Measurements from ENCODE around the gene COG4. TPM values are rescaled to one million over a fixed set of nuclear protein-coding genes. Genes with fewer than 3 reads are reported as not detected.

Gene COG4
- total RNA-seq, 1 experiment from 2014 or later = 54.2 TPM

DNA sequence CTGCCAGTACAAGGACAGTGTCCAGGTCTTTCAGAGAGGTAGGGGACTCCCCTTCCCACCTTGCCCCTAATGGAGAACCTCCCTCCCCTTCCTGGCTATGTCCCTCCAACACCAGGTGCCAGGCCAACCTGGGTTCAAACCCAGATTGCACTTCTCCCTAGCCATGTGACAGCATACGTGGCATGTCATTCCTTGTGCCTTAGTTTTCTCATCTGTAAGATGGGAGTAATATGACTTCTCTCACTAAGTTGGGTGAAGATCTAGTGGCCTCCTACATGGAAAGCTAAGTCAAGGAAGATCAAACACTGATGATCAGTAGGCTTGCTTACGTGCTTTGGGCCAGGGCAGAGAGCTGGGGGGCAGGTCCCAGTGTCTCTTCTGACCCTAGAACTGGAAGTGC is 60.1 kb downstream of the COG4 start:
- no peak overlapping the region for H3K4me2 ChIP-seq (ENCODE audit: low read length)
- intact Hi-C loops (cut with micrococcal nuclease) = no loop called here
- no peaks in the 10 kb centered on the region for H3K27me3 ChIP-seq (ENCODE audit: insufficient read depth, low read length)
- H3K9me2 ChIP-seq (ENCODE audit: insufficient read depth) = no peaks in the 10 kb centered on the region
- no peaks in the 10 kb centered on the region for H3K4me1 ChIP-seq (ENCODE audit: control insufficient read depth in 1 of 2, insufficient read depth in 2 of 2, low read length in 2 of 2)
- no peak overlapping the region for H3K4me3 ChIP-seq (replicated peaks in 1 of 2; ENCODE audit: low read depth in 1 of 2, low read length in 2 of 2)
- no peak overlapping the region for H2AFZ ChIP-seq (ENCODE audit: low read depth, low read length, poor library complexity, severe bottlenecking)
- H3K9ac ChIP-seq (ENCODE audit: low read length) = no peak overlapping the region
- H3K27ac ChIP-seq (ENCODE audit: low read depth, low read length) = no peak overlapping the region
- ATAC-seq (no peak), DNase-seq (ENCODE audit: low read depth, low spot score) (no peak)
- RAD21 ChIA-PET (ENCODE audit: low non-redundant PET in 1 of 2, low total read pairs in 2 of 2, uncharacterized antibody in 2 of 2, unreplicated experiment in 2 of 2) = no interaction called here
- TF ChIP-seq ZNF274 (IDR thresholded peaks at IDR 0.05; ENCODE audit: low read depth, low read length) = no peak
- no peak for TF ChIP-seq EZH2phosphoT487 (IDR thresholded peaks at IDR 0.05; ENCODE audit: borderline replicate concordance)
- TF ChIP-seq JUND (IDR thresholded peaks at IDR 0.05) = no peak
- TF ChIP-seq POLR2AphosphoS5 (IDR thresholded peaks at IDR 0.05; ENCODE audit: low read depth, low read length) = no peak
- TF ChIP-seq, protein P1, sequence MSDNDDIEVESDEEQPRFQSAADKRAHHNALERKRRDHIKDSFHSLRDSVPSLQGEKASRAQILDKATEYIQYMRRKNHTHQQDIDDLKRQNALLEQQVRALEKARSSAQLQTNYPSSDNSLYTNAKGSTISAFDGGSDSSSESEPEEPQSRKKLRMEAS (IDR thresholded peaks at IDR 0.05) = no peak
- no peak for TF ChIP-seq CBX3 (IDR thresholded peaks at IDR 0.05; ENCODE audit: low read depth)
- TF ChIP-seq RAD21 (IDR thresholded peaks at IDR 0.05; ENCODE audit: low read depth) = no peak
- TF ChIP-seq SRF (IDR thresholded peaks at IDR 0.05; ENCODE audit: low read depth) = no peak
- TF ChIP-seq, protein P2, sequence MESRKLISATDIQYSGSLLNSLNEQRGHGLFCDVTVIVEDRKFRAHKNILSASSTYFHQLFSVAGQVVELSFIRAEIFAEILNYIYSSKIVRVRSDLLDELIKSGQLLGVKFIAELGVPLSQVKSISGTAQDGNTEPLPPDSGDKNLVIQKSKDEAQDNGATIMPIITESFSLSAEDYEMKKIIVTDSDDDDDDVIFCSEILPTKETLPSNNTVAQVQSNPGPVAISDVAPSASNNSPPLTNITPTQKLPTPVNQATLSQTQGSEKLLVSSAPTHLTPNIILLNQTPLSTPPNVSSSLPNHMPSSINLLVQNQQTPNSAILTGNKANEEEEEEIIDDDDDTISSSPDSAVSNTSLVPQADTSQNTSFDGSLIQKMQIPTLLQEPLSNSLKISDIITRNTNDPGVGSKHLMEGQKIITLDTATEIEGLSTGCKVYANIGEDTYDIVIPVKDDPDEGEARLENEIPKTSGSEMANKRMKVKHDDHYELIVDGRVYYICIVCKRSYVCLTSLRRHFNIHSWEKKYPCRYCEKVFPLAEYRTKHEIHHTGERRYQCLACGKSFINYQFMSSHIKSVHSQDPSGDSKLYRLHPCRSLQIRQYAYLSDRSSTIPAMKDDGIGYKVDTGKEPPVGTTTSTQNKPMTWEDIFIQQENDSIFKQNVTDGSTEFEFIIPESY (IDR thresholded peaks at IDR 0.05; ENCODE audit: extremely low read depth, insufficient replicate concordance, low read length) = no peak
- TF ChIP-seq, protein P3, sequence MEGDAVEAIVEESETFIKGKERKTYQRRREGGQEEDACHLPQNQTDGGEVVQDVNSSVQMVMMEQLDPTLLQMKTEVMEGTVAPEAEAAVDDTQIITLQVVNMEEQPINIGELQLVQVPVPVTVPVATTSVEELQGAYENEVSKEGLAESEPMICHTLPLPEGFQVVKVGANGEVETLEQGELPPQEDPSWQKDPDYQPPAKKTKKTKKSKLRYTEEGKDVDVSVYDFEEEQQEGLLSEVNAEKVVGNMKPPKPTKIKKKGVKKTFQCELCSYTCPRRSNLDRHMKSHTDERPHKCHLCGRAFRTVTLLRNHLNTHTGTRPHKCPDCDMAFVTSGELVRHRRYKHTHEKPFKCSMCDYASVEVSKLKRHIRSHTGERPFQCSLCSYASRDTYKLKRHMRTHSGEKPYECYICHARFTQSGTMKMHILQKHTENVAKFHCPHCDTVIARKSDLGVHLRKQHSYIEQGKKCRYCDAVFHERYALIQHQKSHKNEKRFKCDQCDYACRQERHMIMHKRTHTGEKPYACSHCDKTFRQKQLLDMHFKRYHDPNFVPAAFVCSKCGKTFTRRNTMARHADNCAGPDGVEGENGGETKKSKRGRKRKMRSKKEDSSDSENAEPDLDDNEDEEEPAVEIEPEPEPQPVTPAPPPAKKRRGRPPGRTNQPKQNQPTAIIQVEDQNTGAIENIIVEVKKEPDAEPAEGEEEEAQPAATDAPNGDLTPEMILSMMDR (IDR thresholded peaks at IDR 0.05 in 2 of 3, conservative IDR thresholded peaks at IDR 0.05 in 1 of 3; ENCODE audit: borderline replicate concordance in 1 of 3, insufficient read depth in 1 of 3, low read depth in 2 of 3, low read length in 2 of 3) = no peak
- no peak for TF ChIP-seq TCF7L2 (IDR thresholded peaks at IDR 0.05; ENCODE audit: borderline replicate concordance, extremely low read depth, insufficient read depth, insufficient read length)
- TF ChIP-seq CEBPB (IDR thresholded peaks at IDR 0.05; ENCODE audit: low read depth) = no peak
- TF ChIP-seq EGR1 (IDR thresholded peaks at IDR 0.05; ENCODE audit: low read depth) = no peak
- no peak for TF ChIP-seq SIN3A (IDR thresholded peaks at IDR 0.05; ENCODE audit: low read depth)
- TF ChIP-seq EZH2 (IDR thresholded peaks at IDR 0.05) = no peak
- TF ChIP-seq, protein P4, sequence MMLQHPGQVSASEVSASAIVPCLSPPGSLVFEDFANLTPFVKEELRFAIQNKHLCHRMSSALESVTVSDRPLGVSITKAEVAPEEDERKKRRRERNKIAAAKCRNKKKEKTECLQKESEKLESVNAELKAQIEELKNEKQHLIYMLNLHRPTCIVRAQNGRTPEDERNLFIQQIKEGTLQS (IDR thresholded peaks at IDR 0.05) = no peak
- no peak for TF ChIP-seq SP1 (IDR thresholded peaks at IDR 0.05; ENCODE audit: low read depth)
- TF ChIP-seq YY1 (IDR thresholded peaks at IDR 0.05; ENCODE audit: extremely low read depth, insufficient replicate concordance, low read depth, low read length) = no peak
- no peak for TF ChIP-seq ZFX (IDR thresholded peaks at IDR 0.05)
- no TSS peak for BruUV-seq (replicated peaks)
- H4K20me1 ChIP-seq (ENCODE audit: insufficient read depth) = no peaks in the 10 kb centered on the region
- CTCF ChIA-PET = no interaction called here
- POLR2A ChIA-PET = no interaction called here
- no peaks in the 10 kb centered on the region for H3K36me3 ChIP-seq (ENCODE audit: control insufficient read depth in 1 of 2, insufficient read depth in 2 of 2, low read length in 2 of 2)
- H3K79me2 ChIP-seq (ENCODE audit: insufficient read depth, low read length) = no peaks in the 10 kb centered on the region
- no peaks in the 10 kb centered on the region for H3K9me3 ChIP-seq (ENCODE audit: control insufficient read depth in 1 of 2, insufficient read depth in 1 of 2, low read depth in 1 of 2, low read length in 2 of 2)
